ENCODE measurements around the gene IFT20. TPM values are rescaled to one million over a fixed set of nuclear protein-coding genes. Genes with fewer than 3 reads are reported as not detected.

The IFT20 gene
- total RNA-seq = 12.5 TPM
- long read RNA-seq, transcript IFT20-214 (6 exons, 1,071 nt) = major isoform, 5 of 13 reads
- long read RNA-seq, partial matches to known transcripts = 0 of 13 reads
- long read RNA-seq, other reads (novel, unspliced or antisense) = 1 of 13 reads

GRCh38 chr17:28335201-28335958 is at the start of gene IFT20, which contains the start of gene TNFAIP1:
TSS of gene IFT20 (minus strand) at chr17:28335472. CDS start at chr17:28331985, 3,487 bp downstream.
TSS of gene TNFAIP1 (plus strand) at chr17:28335761. CDS start at chr17:28339522, 3,761 bp downstream.
- intact Hi-C loops (cut with micrococcal nuclease) = no loop called here
- peak; percentile 97 for ATAC-seq
- DNase-seq = peak; percentile 99

- intact Hi-C loops (cut with micrococcal nuclease) = no loop called here
- ATAC-seq = peak; percentile 32
- DNase-seq = no peak
These were observed 49.7 kb upstream of the IFT20 start for GRCh38 chr17:28385037-28385400.

- peak; percentile 88 for ATAC-seq
- peak; percentile 65 for DNase-seq
- intact Hi-C loops (cut with micrococcal nuclease) = no loop called here
These were observed 49.2 kb upstream of the IFT20 start for GRCh38 chr17:28384281-28385036.

- intact Hi-C loops (cut with micrococcal nuclease) = no loop called here
- peak; percentile 35 for ATAC-seq
- peak; percentile 49 for DNase-seq
These were observed 46.0 kb upstream of the IFT20 start for GRCh38 chr17:28381141-28381825.

- DNase-seq (no peak), ATAC-seq (no peak)
- intact Hi-C loops (cut with micrococcal nuclease) = no loop called here
These were observed 44.8 kb upstream of the IFT20 start for GRCh38 chr17:28379814-28380801.

- DNase-seq = no peak
- intact Hi-C loops (cut with micrococcal nuclease) = no loop called here
- ATAC-seq = no peak
These were observed 37.6 kb upstream of the IFT20 start for GRCh38 chr17:28372945-28373274.

- intact Hi-C loops (cut with micrococcal nuclease) = no loop called here
- ATAC-seq (peak; percentile 7), DNase-seq (peak; percentile 52)
These were observed 37.1 kb upstream of the IFT20 start for GRCh38 chr17:28372203-28372944.

GRCh38 chr17:28371245-28372202 is 36.3 kb upstream of the IFT20 start, which contains the start of gene SARM1:
TSS of gene SARM1 (plus strand) at chr17:28371694. CDS start at chr17:28372033, 339 bp downstream.
- ATAC-seq = peak; percentile 91
- intact Hi-C loops (cut with micrococcal nuclease) = no loop called here
- DNase-seq = peak; percentile 92

GRCh38 chr17:28370744-28371103 is 35.5 kb upstream of the IFT20 start:
- ATAC-seq (no peak), DNase-seq (no peak)
- intact Hi-C loops (cut with micrococcal nuclease) = no loop called here

GRCh38 chr17:28370035-28370743 is 34.9 kb upstream of the IFT20 start, which contains the start of gene VTN:
TSS of gene VTN (minus strand) at chr17:28370307. CDS start at chr17:28370203, 104 bp downstream.
- peak; percentile 61 for DNase-seq
- intact Hi-C loops (cut with micrococcal nuclease) = no loop called here
- ATAC-seq = peak; percentile 51

- intact Hi-C loops (cut with micrococcal nuclease) = no loop called here
- DNase-seq (no peak), ATAC-seq (no peak)
These were observed 34.4 kb upstream of the IFT20 start for GRCh38 chr17:28369684-28370034.

- ATAC-seq (no peak), DNase-seq (no peak)
- intact Hi-C loops (cut with micrococcal nuclease) = no loop called here
These were observed 33.8 kb upstream of the IFT20 start for GRCh38 chr17:28368915-28369683.

- ATAC-seq (no peak), DNase-seq (no peak)
- intact Hi-C loops (cut with micrococcal nuclease) = no loop called here
These were observed 33.1 kb upstream of the IFT20 start for GRCh38 chr17:28368306-28368831.

GRCh38 chr17:28367641-28368305 is 32.5 kb upstream of the IFT20 start:
- no peak for DNase-seq

GRCh38 chr17:28366605-28367004 is 31.3 kb upstream of the IFT20 start:
- no peak for ATAC-seq
- intact Hi-C loops (cut with micrococcal nuclease) = no loop called here
- DNase-seq = no peak

More at GRCh38 chr17:28367641-28368305, 32.5 kb upstream of the IFT20 start:
- no peak for ATAC-seq
- intact Hi-C loops (cut with micrococcal nuclease) = no loop called here

Data from left ventricle myocardium superior (tissue), 1 donor.